ENCODE results near the gene CENPP.

CENPP gene

GRCh38 chr9:92483627-92484545, 158.1 kb downstream of the CENPP start:
- no peak for DNase-seq

DNA sequence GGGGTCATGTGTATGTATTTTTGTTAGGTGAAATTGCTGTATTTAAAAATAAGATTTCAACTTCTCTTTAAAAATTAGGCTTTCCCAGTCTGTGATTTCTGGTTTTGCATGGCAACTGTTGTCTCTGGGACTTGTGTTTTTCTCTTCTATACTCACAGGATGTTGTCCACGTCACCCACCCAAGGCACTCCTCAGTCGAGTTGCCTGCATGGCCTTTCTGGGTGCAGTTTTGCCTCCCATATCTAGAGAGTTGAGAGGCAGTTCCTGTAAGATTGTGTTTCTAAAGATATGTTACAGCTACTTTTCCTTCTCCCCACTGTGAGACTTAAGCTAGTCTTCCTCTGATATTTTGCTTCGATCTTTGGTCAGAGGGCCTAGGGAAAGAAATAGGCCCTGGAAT, 158.8 kb downstream of the CENPP start:
- DNase-seq, result no peak

DNA sequence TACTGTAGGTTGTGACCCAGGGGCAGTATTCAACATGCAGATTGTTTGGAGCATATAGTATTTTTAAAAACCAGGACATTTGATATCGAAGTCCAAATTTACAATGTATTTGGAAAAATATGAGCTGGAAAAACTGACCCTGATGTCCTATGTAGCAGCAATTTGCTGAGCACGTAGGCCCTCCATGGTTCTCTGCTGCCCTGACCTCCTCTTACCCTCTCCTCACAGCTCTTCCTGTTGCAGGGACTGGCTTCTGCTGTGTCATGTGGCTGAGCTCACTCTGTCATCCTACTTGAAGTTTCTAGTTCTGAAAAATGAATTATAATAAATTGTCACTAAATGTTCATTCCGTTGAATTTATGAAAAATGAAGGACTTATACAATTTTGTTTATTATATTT, 160.6 kb downstream of the CENPP start:
- no peak for DNase-seq

GRCh38 chr9:92488681-92489550, 163.2 kb downstream of the CENPP start:
- no peak for DNase-seq

GRCh38 chr9:92492781-92493401, 167.1 kb downstream of the CENPP start:
- no peak for DNase-seq

DNA sequence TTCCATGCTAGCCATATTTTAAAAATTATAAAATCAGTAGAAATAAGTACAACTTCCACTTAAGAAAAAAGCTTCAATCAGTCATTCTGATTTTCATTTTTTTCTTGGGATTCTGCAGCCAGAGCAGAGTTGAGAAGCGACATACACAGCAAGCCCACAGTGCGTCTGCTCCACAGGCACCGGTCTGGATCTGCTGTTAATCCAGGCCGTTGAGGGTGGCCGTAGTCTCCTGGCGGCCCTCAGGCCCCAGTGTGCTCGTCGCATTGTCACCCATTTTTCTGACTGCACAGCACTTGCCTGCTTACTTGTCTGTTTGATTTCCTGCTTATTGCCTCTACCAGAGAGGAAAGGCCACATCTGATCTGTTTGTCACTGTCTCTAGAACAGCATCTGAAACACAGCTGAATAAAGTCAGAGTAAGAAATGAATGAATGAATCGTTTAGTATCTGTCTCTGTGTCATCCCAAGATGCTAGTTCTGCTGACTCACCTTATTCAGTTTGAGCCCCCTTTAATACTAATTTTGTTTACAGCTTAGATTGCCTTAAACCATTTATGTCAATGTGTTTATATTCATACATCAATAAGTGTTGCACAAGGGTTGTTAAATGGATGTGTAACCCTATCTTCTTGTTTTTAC, 168.1 kb downstream of the CENPP start:
- no peak for DNase-seq

DNA sequence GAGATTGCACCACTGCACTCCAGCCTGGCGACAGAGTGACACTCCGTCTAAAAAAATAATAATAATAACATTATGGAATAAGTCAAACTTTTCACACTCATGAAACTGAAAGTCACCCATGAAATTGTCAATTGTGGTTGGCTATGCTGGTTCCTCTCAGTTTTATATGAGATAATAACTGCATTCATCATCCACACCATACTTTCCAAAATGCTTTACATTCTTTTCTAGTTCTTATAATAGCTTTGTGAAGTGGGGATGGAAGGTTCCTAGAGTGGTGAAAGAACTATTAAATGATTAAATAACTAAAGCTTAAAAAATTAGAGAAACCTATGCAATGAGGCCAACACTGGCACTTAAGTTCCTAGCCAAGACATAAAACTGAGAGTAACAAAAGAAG, 169.1 kb downstream of the CENPP start:
- DNase-seq, result no peak

DNA sequence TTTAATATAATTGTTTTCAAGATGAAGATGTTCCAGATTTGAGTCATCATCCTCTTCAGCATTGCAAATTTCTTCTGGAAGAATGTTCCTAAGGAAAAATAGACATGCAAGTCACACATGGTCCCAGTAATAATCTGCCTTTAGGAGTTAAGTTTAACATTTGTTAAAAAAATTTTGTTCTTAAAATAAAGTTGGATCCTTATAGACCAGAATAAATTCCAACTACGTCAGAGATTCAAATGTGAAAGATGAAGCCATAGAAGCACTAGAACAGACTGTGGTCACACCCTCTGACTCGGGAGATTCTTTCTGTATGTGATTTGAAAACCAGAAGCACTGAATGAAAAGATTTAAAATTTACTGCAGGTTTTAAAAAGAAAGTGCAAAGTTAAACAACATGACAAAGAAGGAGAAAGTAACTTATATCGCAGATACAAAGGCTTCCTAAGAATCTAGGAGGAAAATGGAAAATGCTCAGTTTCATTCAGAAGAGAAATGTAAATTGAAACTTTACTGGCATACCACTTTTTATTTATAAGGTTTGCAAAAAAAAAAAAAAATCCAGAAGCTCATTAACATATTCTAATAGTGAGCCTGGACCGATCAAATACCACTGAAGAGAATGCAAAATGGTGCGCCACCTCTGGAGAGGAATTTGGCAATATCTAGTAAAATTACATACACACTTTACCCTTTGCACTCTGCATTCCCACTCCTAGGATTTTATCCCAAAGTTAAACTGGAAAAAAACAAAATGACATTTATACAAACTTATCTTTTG, 170.8 kb downstream of the CENPP start:
- no peak for DNase-seq

DNA sequence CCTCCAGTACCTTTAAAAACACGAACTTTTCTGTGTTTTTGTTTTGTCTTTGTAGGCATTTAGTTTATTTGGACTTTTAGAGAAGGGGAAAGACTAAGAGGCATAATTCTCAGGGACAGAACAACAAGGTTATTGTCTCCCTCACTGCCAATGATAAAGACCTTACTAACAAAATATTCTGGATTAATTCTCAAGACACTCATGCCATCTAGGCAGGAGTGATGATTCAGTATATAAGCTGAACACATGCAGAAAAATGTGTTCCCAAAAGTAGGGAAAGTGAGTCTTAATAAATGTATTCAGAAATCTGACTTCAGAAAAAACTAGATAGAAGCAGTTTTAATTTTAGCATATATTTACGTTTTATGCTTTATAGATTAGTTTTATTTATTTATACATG, 173.9 kb downstream of the CENPP start:
- DNase-seq, result no peak

DNA sequence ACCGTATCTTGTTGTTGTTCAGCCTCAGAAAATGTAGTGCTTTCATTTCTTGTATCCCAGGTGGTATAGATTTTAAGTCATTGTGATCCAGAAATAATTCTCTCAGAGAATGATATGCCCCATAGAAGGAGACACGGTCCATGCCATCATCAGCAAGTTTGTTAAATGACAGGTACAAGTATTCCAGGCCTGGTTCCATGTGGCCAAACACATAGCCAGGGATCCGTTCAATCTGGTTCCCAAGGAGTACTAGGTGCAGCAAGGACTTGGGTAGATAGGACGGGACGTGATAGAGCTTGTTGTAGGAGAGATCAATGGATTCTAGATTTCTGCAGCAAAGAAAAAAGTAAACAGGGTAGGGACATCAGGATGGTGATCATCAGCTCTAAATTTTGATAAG, 175.0 kb downstream of the CENPP start:
- no peak for DNase-seq

GRCh38 chr9:92501671-92502393, 176.1 kb downstream of the CENPP start:
- peak in 1 of 2 donors; percentile 5 for DNase-seq

GRCh38 chr9:92503156-92503555, 177.4 kb downstream of the CENPP start:
- DNase-seq, result no peak

GRCh38 chr9:92504881-92505280, 179.1 kb downstream of the CENPP start:
- DNase-seq, result no peak

GRCh38 chr9:92506184-92506857, 180.6 kb downstream of the CENPP start:
- no peak for DNase-seq

- DNase-seq, result no peak
These were observed 181.3 kb downstream of the CENPP start for GRCh38 chr9:92507005-92507404.

DNA sequence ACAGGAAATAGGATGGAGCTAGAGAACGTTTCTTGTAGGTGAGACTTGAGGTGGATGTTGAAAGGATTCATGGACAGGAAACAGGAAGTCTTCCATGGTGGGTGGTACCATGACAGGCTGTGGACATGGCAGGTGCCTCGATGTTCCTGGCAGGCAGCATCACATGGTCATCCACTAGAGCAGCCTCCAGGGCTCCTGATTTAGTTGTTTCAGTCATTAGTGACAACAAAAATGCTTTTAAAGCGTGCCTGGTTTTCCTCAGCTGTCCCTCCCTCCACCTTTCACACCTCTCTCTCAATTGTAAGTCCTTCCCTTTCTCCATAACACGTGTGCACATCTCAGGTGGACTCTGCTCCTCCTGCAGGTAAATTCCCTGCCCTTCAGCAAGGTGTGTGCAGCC, 181.7 kb downstream of the CENPP start:
- DNase-seq, result no peak

DNA sequence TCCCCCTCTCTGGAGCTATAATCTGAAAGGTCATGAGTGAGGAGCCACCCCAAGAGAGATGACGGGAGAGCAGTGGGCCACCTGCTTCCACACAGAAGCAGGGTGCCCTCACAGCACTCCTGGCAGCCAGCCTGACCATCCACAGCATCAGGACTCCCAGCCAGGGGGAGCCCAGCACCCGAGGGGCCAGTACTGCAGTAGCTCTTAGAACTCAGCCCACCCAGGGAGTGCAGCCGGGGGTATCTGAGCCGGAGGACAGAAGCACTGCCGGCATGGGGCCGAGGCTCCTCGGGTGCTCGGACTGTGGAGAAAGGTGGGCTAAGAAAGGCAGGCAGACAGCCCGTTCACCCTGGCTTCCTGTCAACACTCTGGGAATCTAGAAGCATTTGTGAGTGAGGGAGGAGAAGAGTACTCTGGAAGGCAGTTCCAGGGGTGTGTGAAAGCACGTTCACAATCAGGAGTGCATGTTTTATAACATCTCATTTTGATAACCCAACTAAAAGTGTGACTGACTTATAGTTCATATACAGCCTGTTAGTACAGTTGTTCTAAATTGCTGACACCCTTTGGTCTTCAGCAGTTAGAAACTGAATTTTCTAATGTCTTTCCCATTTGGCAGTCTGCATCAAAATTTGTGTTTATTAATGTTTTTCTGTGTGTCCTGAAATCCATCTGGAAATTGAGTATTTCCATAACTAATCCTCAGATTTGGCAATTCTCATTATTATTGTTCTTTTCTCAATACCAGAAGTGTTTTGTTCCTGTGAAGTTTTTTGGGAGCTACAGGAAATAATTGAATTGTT, 182.5 kb downstream of the CENPP start:
- no peak for DNase-seq

DNA sequence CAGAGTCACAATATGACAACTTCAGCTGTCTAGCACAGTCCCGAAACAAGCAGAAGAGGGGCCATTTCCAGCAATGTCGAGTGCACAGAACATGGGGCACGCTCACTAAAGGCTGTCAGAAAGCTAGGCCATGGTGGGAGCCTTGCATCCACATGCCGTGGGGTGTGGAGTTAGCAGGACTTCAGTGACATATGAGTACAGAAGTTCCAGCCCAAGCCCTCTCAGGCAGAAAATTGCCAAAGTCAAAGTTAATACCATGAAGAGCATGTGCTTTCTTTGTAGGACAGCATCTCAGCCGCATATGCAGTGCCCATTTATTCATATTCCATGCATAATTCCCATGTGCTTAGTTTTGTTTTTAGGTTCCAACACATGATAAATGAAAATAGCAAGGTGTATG, 183.3 kb downstream of the CENPP start:
- DNase-seq, result no peak

DNA sequence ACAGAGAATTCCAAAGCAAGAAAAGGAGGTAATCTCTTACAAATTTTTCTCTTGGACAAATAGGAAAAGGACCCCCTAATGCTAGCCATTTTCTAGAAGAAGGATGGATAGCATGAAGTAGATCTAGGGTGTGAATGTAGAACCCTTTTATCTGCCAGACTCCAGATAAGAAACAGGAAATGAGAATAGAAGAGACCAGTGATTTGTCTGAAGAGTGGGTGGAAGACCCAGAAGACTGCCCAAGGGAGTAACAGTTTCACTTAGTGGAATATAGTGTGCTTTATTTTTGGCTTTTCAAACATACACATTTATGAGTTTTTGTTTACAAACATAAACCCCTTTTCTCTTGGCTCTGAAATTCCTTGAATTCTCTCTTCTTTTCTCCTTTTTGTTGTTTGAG, 185.0 kb downstream of the CENPP start:
- DNase-seq, result no peak

GRCh38 chr9:92512622-92513021, 186.9 kb downstream of the CENPP start:
- DNase-seq, result no peak

Measured in stimulated activated CD4-positive, alpha-beta T cell treated with anti-CD3 and anti-CD28 coated beads, Interleukin-2, amount 100 ng/mL, for 24 hours (primary cell).